ENCODE data around the gene G6PD.
"Not testable (repeated sequence)": the region's sequence is repeated elsewhere in the genome, so short reads cannot be mapped to it uniquely, and the experiment has no call there.

DNA sequence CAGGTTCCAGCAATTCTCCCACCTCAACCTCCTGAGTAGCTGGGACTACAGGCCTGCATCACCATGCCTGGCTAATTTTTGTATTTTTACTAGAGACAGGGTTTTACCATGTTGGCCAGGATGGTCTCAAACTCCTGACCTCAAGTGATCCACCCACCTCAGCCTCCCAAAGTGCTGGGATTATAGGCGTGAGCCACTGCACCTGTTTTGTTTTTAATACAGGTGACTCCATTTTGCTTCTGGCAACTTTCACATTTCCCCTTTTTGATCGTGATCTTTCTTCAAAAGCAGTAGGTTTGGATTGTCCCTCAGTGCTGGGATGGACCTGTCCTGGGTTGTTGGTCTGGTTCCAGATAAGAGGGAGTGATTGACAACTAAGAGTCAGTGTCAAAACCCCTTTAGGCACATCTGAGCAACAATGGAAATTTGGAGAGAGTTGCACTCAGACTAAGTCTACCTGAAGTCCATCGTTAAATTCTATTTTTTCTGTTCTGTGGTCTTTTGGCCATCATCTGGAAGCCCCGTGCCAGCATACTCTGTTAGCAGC lies 50.0 kb downstream of the G6PD start:
- TF ChIP-seq CTCF, POLR2A (IDR thresholded peaks at IDR 0.05): not testable (repeated sequence)
